Vagina (tissue), 2 donors: ENCODE results near the gene CCNA1. TPM values are rescaled to one million over a fixed set of nuclear protein-coding genes. Genes with fewer than 3 reads are reported as not detected.
A peak's percentile ranks its signal among the peaks of the same experiment; 100 is the strongest.

Experiments used
- DNase-seq, 2 donors: peaks; one replicate each; pipeline ENCODE4 v3.0.0-alpha.2; 2017; ENCODE audit errors: extremely low spot score in 2 of 2
- H3K27ac ChIP-seq: fragments of 200-600 bp; sonication (generic); one replicate; pipeline ENCODE4 v1.5.1; 2019
- H3K27me3 ChIP-seq: fragments of 200-600 bp; sonication (generic); one replicate; pipeline ENCODE4 v1.5.1; 2019
- H3K36me3 ChIP-seq, 2 donors: fragments of 200-600 bp; sonication (generic); one replicate each; pipeline ENCODE4 v1.5.1; 2017 to 2019
- H3K4me1 ChIP-seq: fragments of 200-600 bp; sonication (generic); one replicate; pipeline ENCODE4 v1.5.1; 2019
- H3K4me3 ChIP-seq, 2 donors: fragments of 200-600 bp; sonication (generic); 1 replicate in 1 of 2; 2 replicates in 1 of 2; pipeline ENCODE4 v1.5.1; 2016 to 2019
- H3K9me3 ChIP-seq: fragments of 200-600 bp; sonication (generic); one replicate; pipeline ENCODE4 v1.5.1; 2019
- CTCF ChIP-seq, 3 experiments: fragments of 450-650 bp in 2 of 3; fragments of 200-600 bp in 1 of 3; sonication (generic) in 1 of 3; IDR thresholded peaks; one replicate each; pipeline ENCODE4 v1.5.1; 2017 to 2019; ENCODE audit warnings: antibody characterized with exemption in 3 of 3, mild to moderate bottlenecking in 2 of 3, moderate library complexity in 2 of 3
- POLR2A ChIP-seq, 2 donors: fragments of 450-650 bp; IDR thresholded peaks; one replicate each; pipeline ENCODE4 v1.6.1; 2017; ENCODE audit warnings: antibody characterized with exemption in 2 of 2, mild to moderate bottlenecking in 2 of 2, moderate library complexity in 2 of 2
- POLR2AphosphoS5 ChIP-seq, 2 donors: sonication (generic); formaldehyde crosslinking; IDR thresholded peaks; one replicate each; pipeline ENCODE4 v1.9.0; 2017; ENCODE audit warnings: antibody characterized with exemption in 2 of 2, mild to moderate bottlenecking in 2 of 2, low read depth in 1 of 2; ENCODE audit not compliant: insufficient read depth in 1 of 2
- intact Hi-C: fragments of 100-400 bp; cut with DNase I; formaldehyde crosslinking; loops from one replicate; pipeline ENCODE4 v1.15.1; 2023
- total RNA-seq: library from RNA; depleted of rRNA; stranded (reverse); fragments of >200 nt; gene quantifications from one replicate; pipeline ENCODE4 v1.2.3, GENCODE V29; 2016

Gene CCNA1
- total RNA-seq, 1 donor from 2014 or later: not detected

- Histone ChIP-seq H3K4me3 (no peak overlapping the region), H3K9me3 (no peaks in the 10 kb centered on the region), H3K36me3 (no peaks in the 10 kb centered on the region), H3K27me3 (no peaks in the 10 kb centered on the region), H3K27ac (no peak overlapping the region), H3K4me1 (no peaks in the 10 kb centered on the region)
- TF ChIP-seq POLR2AphosphoS5 (IDR thresholded peaks at IDR 0.05; ENCODE audit: insufficient read depth in 1 of 2, low read depth in 1 of 2): no peak
- intact Hi-C loops: loop anchor here (10.0 kb wide), 1 partner anchor 313 kb away; no protein-coding TSS in a partner anchor
- DNase-seq: no peak
Measured at GRCh38 chr13:36421447-36421846, 10.8 kb upstream of the CCNA1 start.

GRCh38 chr13:36428086-36428485, 4.2 kb upstream of the CCNA1 start:
- Histone ChIP-seq H3K4me3 (no peak overlapping the region), H3K27me3 (peaks cover 6% of the 10 kb centered on the region), H3K4me1 (peaks cover 29% of the 10 kb centered on the region), H3K27ac (no peak overlapping the region), H3K9me3 (no peaks in the 10 kb centered on the region), H3K36me3 (no peaks in the 10 kb centered on the region)
- no peak for DNase-seq
- TF ChIP-seq POLR2AphosphoS5 (IDR thresholded peaks at IDR 0.05; ENCODE audit: insufficient read depth in 1 of 2, low read depth in 1 of 2) (peak in 1 of 2 donors; percentile 56), CTCF (IDR thresholded peaks at IDR 0.05) (no peak), POLR2A (IDR thresholded peaks at IDR 0.05) (no peak)
- intact Hi-C loops: loop anchor here (10.0 kb wide), 1 partner anchor 307 kb away; no protein-coding TSS in a partner anchor

DNA sequence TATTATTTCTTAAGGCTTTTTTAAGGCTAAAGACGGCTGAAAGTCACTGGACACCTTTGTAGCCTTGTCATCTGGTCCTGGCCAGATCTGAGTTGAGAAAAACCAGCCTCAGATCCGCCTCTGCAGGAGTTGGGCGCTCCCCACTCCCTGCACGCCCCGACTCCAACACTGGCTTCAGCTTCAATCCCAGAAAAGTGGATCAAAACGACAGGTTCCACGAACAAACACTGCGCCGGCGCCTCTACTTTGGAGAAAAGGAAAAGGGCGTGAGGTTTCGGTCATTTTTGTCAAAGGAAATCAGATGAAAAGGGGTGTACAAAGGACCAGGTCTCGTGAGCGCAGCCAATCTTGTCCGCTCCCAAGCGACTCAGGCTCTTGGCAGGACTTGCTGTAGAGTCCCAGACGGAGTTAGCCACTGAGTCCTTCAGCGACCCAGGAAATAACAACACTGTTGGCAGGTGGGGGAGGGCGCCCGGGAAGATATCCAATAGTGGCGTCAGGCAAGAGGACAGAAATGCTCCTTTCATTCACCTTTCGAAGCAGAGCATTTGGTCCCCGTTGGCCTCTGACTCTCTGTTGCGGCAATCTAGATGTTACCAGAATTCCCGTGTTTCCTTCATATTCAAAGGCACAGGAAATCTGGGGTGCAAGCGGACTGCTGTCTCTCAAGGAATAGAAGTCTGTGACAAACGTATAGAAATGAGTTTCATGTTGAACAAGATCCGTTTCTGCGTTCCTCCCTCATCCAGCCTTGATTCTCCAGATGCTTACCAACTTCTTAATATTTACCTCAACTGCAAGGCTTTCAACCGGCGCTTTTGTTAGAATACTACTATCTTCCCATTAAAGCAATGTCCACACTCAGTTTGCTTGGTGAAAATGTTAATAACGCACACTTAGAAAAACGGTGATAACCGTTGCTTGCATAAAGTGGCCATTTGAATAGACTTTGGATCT, 1.8 kb upstream of the CCNA1 start:
- TF ChIP-seq POLR2A (IDR thresholded peaks at IDR 0.05): no peak
- no peak for TF ChIP-seq CTCF (IDR thresholded peaks at IDR 0.05)
- TF ChIP-seq POLR2AphosphoS5 (IDR thresholded peaks at IDR 0.05; ENCODE audit: insufficient read depth in 1 of 2, low read depth in 1 of 2): no peak
- peaks cover 6% of the 10 kb centered on the region for H3K27me3 ChIP-seq
- H3K36me3 ChIP-seq: no peaks in the 10 kb centered on the region
- no peaks in the 10 kb centered on the region for H3K9me3 ChIP-seq
- no peak overlapping the region for H3K27ac ChIP-seq
- H3K4me3 ChIP-seq: peak overlapping the region in 1 of 2 donors; percentile 53
- intact Hi-C loops: no loop called here
- peaks cover 29% of the 10 kb centered on the region for H3K4me1 ChIP-seq
- no peak for DNase-seq

- no peak for TF ChIP-seq CTCF (IDR thresholded peaks at IDR 0.05)
- TF ChIP-seq POLR2AphosphoS5 (IDR thresholded peaks at IDR 0.05; ENCODE audit: insufficient read depth in 1 of 2, low read depth in 1 of 2): no peak
- TF ChIP-seq POLR2A (IDR thresholded peaks at IDR 0.05): no peak
- DNase-seq: no peak
- no peak overlapping the region for H3K27ac ChIP-seq
- H3K36me3 ChIP-seq: no peaks in the 10 kb centered on the region
- H3K4me1 ChIP-seq: peaks cover 29% of the 10 kb centered on the region
- H3K9me3 ChIP-seq: no peaks in the 10 kb centered on the region
- H3K4me3 ChIP-seq: peak overlapping the region; percentile 53 to 84
- intact Hi-C loops: no loop called here
- H3K27me3 ChIP-seq: peaks cover 6% of the 10 kb centered on the region
Measured at GRCh38 chr13:36431204-36432105, 840 bp upstream of the CCNA1 start.

DNA sequence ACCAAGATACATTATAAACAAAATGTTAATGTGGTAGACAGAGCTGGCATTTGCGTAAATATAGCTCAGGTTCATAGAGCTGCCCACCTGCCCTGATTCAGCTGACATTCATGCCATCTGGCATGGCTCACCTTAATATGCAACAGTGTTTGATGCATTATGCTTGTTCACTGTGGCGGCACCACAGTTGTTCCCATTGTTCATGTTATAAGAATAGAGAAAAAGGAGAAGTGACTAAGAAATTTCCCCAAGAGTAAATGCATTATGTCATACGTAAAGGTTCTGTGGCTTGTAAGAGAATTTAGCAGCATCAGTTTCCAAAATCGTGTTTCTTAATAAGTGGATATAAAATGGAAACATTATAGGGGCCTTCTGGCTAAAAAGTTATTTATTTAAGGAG, 4.5 kb downstream of the CCNA1 start:
- no peaks in the 10 kb centered on the region for H3K27me3 ChIP-seq
- no peak overlapping the region for H3K27ac ChIP-seq
- DNase-seq: no peak
- peaks cover 8% of the 10 kb centered on the region for H3K4me1 ChIP-seq
- H3K4me3 ChIP-seq: no peak overlapping the region
- intact Hi-C loops: no loop called here
- no peak for TF ChIP-seq POLR2A (IDR thresholded peaks at IDR 0.05)
- TF ChIP-seq CTCF (IDR thresholded peaks at IDR 0.05): no peak
- TF ChIP-seq POLR2AphosphoS5 (IDR thresholded peaks at IDR 0.05; ENCODE audit: insufficient read depth in 1 of 2, low read depth in 1 of 2): no peak
- H3K36me3 ChIP-seq: no peaks in the 10 kb centered on the region
- no peaks in the 10 kb centered on the region for H3K9me3 ChIP-seq
